Liver (tissue), 9 donors: Measurements from ENCODE around the gene PLEKHF1. TPM values are rescaled to one million over a fixed set of nuclear protein-coding genes. Genes with fewer than 3 reads are reported as not detected.

Source experiments
- DNase-seq: peaks from one replicate; pipeline ENCODE4 v3.0.0-alpha.2; 2017; ENCODE audit warnings: low spot score
- H3K27ac ChIP-seq, 2 donors: one replicate each; pipeline ENCODE4 v1.7.0; 2013; ENCODE audit warnings: inconsistent platforms in 2 of 2, low read length in 2 of 2, control low read depth in 1 of 2, low read depth in 1 of 2, mild to moderate bottlenecking in 1 of 2
- H3K27me3 ChIP-seq, 4 donors: one replicate each; pipeline versions ENCODE4 v1.6.1 to v1.7.0; 2013; ENCODE audit warnings: low read length in 3 of 4, inconsistent platforms in 1 of 4, mild to moderate bottlenecking in 1 of 4, moderate library complexity in 1 of 4; ENCODE audit not compliant: control insufficient read depth in 4 of 4, insufficient read depth in 4 of 4
- H3K36me3 ChIP-seq, 4 donors: one replicate each; pipeline versions ENCODE4 v1.6.1 to v1.7.0; 2013; ENCODE audit warnings: low read length in 3 of 4, mild to moderate bottlenecking in 3 of 4, low read depth in 1 of 4, moderate library complexity in 1 of 4; ENCODE audit not compliant: control insufficient read depth in 4 of 4, insufficient read depth in 3 of 4
- H3K4me1 ChIP-seq, 4 donors: one replicate each; pipeline versions ENCODE4 v1.6.1 to v1.7.0; 2013; ENCODE audit warnings: low read length in 3 of 4, mild to moderate bottlenecking in 3 of 4, moderate library complexity in 1 of 4; ENCODE audit not compliant: control insufficient read depth in 4 of 4, insufficient read depth in 4 of 4
- H3K4me3 ChIP-seq, 3 donors: one replicate each; pipeline versions ENCODE4 v1.6.1 to v1.7.0; 2013; ENCODE audit warnings: low read length in 3 of 3, control low read depth in 1 of 3, low read depth in 1 of 3, mild to moderate bottlenecking in 1 of 3
- H3K9ac ChIP-seq, 2 donors: one replicate each; pipeline ENCODE4 v1.7.0; 2013; ENCODE audit warnings: low read length in 2 of 2, mild to moderate bottlenecking in 2 of 2, moderate library complexity in 2 of 2, control low read depth in 1 of 2, low read depth in 1 of 2
- H3K9me3 ChIP-seq, 4 donors: one replicate each; pipeline versions ENCODE4 v1.6.1 to v1.7.0; 2013; ENCODE audit warnings: low read length in 3 of 4; ENCODE audit not compliant: control insufficient read depth in 4 of 4
- FOXA1 ChIP-seq: IDR thresholded peaks from 2 replicates; pipeline ENCODE4 v1.6.1; 2016; ENCODE audit warnings: antibody characterized with exemption
- FOXA2 ChIP-seq: IDR thresholded peaks from 2 replicates; pipeline ENCODE4 v1.6.1; 2016; ENCODE audit warnings: antibody characterized with exemption
- HNF4A ChIP-seq, 2 donors: conservative IDR thresholded peaks; 2 replicates each; pipeline ENCODE4 v1.6.1; 2016; ENCODE audit warnings: antibody characterized with exemption in 2 of 2, mild to moderate bottlenecking in 2 of 2
- HNF4G ChIP-seq: IDR thresholded peaks from 2 replicates; pipeline ENCODE4 v1.6.1; 2016; ENCODE audit warnings: antibody characterized with exemption
- JUND ChIP-seq, 2 donors: IDR thresholded peaks; 2 replicates each; pipeline ENCODE4 v1.6.1; 2016; ENCODE audit warnings: antibody characterized with exemption in 2 of 2
- NR2F2 ChIP-seq: IDR thresholded peaks from 2 replicates; pipeline ENCODE4 v1.6.1; 2016; ENCODE audit warnings: antibody characterized with exemption
- RAD21 ChIP-seq, 2 donors: IDR thresholded peaks; 2 replicates each; pipeline ENCODE4 v1.6.1; 2016; ENCODE audit warnings: antibody characterized with exemption in 2 of 2, mild to moderate bottlenecking in 2 of 2
- RXRA ChIP-seq, 2 donors: IDR thresholded peaks; 2 replicates each; pipeline ENCODE4 v1.6.1; 2017 to 2018; ENCODE audit warnings: antibody characterized with exemption in 2 of 2, mild to moderate bottlenecking in 1 of 2
- TAF1 ChIP-seq: conservative IDR thresholded peaks from 2 replicates; pipeline ENCODE4 v1.6.1; 2016; ENCODE audit warnings: antibody characterized with exemption, mild to moderate bottlenecking
- YY1 ChIP-seq: IDR thresholded peaks from 2 replicates; pipeline ENCODE4 v1.6.1; 2016; ENCODE audit warnings: antibody characterized with exemption, mild to moderate bottlenecking
- WGBS: extraction: QIAGEN DNeasy Blood & Tissue Kit; methylation state at CpG from one replicate; pipeline ENCODE4 v1.1.7; 2013; 5-methylcytosine and 5-hydroxymethylcytosine counted together
- polyA plus RNA-seq, 2 donors: library from polyadenylated mRNA; stranded (reverse) in 1 of 2; unstranded in 1 of 2; fragments of 200-250 nt in 1 of 2; fragments of >200 nt in 1 of 2; fragmentation: Nextera tagmentation in 1 of 2; extraction: Ambion mirVana in 1 of 2; gene quantifications; one replicate each; pipeline versions ENCODE4 v1.2.1 to v1.2.3, GENCODE V29; 2013 to 2015
- total RNA-seq, 2 donors: library from RNA; depleted of rRNA; stranded (reverse); fragments of >200 nt; gene quantifications; one replicate each; pipeline ENCODE4 v1.2.3, GENCODE V29; 2014
- TF ChIP-seq, protein P1 (sequence below): IDR thresholded peaks from 2 replicates; pipeline ENCODE4 v1.6.1; 2016; ENCODE audit warnings: antibody characterized with exemption
- TF ChIP-seq, protein P2 (sequence below): IDR thresholded peaks from 2 replicates; pipeline ENCODE4 v1.6.1; 2016; ENCODE audit warnings: antibody characterized with exemption
- TF ChIP-seq, protein P3 (sequence below): fragments of 150-350 bp; IDR thresholded peaks from 2 replicates; pipeline ENCODE4 v1.5.1; 2017; ENCODE audit warnings: improper control_type of control experiment, low read depth, low read length; ENCODE audit not compliant: missing input control
- TF ChIP-seq, protein P4 (sequence below): IDR thresholded peaks from 2 replicates; pipeline ENCODE4 v1.6.1; 2016; ENCODE audit warnings: antibody characterized with exemption, mild to moderate bottlenecking
- donor health status: healthy.
- donor health status: healthy.
- donor health status: healthy.
- donor health status: healthy.
- donor health status: healthy.

Gene PLEKHF1
- total and polyA plus RNA-seq, 4 donors, result 2.9 to 15.1 (median 8.9) TPM

DNA sequence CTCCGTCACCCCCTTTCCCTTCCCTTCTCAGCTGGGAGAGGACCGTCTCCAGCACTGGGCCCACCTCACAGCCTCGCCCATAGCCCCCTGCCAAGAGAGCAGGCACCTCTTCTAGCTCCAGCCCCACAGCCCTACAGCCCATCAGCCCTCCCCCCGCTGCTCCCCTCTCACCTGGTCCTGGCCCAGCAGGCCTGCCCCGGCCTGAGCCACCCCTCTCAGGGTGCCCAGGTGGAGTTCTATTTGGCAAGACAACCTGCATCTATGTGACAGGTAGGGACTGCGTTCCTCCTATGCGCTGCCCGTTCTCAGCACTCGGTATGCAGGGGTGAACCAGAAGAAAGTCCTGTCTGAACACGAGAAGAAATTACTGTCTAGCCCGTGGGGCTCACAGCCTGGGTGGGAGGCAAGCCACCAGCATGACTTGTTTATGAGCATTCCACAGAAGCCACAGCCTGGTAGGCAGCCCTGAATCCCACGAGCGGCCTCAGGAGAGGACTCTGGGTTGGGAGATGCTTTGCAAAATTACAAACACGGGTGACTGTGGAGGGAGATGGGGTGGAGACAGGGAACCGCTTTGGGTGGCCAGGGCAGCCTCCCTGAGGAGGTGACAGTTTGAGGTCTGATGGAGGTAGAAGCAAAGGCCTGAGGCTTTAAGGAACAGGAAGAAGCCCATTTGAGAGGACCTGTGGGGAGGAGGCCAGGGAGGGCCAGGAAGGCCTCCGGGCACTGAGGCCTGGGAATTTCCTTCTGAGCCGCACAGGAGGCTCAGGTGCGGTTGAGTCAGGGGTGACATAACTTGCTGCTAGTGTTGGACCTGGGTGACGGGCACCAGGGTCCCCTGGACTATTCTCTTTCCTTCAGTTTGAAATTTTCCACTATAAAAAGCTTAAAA lies 1.2 kb upstream of the PLEKHF1 start:
- 95% methylated on average over 19 of the region's 19 CpGs for WGBS
- no peaks in the 10 kb centered on the region for H3K36me3 ChIP-seq
- H3K27me3 ChIP-seq, result no peaks in the 10 kb centered on the region
- no peak overlapping the region for H3K9ac ChIP-seq
- TF ChIP-seq TAF1 (no peak), FOXA1 (no peak), HNF4G (no peak), FOXA2 (no peak), JUND (IDR thresholded peaks at IDR 0.05) (no peak), RAD21 (IDR thresholded peaks at IDR 0.05) (no peak), RXRA (IDR thresholded peaks at IDR 0.05) (no peak), YY1 (no peak), NR2F2 (no peak)
- TF ChIP-seq, protein P1, sequence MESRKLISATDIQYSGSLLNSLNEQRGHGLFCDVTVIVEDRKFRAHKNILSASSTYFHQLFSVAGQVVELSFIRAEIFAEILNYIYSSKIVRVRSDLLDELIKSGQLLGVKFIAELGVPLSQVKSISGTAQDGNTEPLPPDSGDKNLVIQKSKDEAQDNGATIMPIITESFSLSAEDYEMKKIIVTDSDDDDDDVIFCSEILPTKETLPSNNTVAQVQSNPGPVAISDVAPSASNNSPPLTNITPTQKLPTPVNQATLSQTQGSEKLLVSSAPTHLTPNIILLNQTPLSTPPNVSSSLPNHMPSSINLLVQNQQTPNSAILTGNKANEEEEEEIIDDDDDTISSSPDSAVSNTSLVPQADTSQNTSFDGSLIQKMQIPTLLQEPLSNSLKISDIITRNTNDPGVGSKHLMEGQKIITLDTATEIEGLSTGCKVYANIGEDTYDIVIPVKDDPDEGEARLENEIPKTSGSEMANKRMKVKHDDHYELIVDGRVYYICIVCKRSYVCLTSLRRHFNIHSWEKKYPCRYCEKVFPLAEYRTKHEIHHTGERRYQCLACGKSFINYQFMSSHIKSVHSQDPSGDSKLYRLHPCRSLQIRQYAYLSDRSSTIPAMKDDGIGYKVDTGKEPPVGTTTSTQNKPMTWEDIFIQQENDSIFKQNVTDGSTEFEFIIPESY, result no peak
- TF ChIP-seq, protein P2, sequence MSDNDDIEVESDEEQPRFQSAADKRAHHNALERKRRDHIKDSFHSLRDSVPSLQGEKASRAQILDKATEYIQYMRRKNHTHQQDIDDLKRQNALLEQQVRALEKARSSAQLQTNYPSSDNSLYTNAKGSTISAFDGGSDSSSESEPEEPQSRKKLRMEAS, result no peak
- TF ChIP-seq, protein P3, sequence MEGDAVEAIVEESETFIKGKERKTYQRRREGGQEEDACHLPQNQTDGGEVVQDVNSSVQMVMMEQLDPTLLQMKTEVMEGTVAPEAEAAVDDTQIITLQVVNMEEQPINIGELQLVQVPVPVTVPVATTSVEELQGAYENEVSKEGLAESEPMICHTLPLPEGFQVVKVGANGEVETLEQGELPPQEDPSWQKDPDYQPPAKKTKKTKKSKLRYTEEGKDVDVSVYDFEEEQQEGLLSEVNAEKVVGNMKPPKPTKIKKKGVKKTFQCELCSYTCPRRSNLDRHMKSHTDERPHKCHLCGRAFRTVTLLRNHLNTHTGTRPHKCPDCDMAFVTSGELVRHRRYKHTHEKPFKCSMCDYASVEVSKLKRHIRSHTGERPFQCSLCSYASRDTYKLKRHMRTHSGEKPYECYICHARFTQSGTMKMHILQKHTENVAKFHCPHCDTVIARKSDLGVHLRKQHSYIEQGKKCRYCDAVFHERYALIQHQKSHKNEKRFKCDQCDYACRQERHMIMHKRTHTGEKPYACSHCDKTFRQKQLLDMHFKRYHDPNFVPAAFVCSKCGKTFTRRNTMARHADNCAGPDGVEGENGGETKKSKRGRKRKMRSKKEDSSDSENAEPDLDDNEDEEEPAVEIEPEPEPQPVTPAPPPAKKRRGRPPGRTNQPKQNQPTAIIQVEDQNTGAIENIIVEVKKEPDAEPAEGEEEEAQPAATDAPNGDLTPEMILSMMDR, result no peak
- TF ChIP-seq, protein P4, sequence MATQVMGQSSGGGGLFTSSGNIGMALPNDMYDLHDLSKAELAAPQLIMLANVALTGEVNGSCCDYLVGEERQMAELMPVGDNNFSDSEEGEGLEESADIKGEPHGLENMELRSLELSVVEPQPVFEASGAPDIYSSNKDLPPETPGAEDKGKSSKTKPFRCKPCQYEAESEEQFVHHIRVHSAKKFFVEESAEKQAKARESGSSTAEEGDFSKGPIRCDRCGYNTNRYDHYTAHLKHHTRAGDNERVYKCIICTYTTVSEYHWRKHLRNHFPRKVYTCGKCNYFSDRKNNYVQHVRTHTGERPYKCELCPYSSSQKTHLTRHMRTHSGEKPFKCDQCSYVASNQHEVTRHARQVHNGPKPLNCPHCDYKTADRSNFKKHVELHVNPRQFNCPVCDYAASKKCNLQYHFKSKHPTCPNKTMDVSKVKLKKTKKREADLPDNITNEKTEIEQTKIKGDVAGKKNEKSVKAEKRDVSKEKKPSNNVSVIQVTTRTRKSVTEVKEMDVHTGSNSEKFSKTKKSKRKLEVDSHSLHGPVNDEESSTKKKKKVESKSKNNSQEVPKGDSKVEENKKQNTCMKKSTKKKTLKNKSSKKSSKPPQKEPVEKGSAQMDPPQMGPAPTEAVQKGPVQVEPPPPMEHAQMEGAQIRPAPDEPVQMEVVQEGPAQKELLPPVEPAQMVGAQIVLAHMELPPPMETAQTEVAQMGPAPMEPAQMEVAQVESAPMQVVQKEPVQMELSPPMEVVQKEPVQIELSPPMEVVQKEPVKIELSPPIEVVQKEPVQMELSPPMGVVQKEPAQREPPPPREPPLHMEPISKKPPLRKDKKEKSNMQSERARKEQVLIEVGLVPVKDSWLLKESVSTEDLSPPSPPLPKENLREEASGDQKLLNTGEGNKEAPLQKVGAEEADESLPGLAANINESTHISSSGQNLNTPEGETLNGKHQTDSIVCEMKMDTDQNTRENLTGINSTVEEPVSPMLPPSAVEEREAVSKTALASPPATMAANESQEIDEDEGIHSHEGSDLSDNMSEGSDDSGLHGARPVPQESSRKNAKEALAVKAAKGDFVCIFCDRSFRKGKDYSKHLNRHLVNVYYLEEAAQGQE, result no peak
- H3K9me3 ChIP-seq, result no peaks in the 10 kb centered on the region
- no peak for DNase-seq
- peaks cover 18 to 49% (median 27%) of the 10 kb centered on the region in 4 donors for H3K4me1 ChIP-seq
- no peak overlapping the region for H3K4me3 ChIP-seq
- peak overlapping the region; percentile 71 to 76 for H3K27ac ChIP-seq

DNA sequence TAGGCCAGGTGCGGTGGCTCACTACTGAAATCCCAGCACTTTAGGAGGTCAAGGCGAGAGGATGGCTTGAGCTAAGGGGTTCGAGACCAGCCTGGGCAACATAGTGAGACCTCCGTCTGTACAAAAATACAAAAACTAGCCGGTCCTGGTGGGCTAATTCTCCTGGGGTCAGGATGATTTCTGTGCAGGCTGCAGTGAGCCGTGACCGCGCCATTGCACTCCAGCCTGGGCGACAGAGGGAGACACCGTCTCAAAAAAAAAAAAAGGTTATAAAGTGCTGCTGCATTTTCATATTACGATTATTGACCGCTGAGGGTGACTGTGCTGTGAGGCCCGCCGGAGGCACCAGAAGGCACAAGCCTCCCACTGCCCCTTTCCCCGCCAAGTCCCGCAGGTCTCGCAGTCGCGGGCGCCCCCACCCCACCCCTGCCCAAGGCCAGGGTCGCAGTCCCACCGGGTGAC lies 477 bp upstream of the PLEKHF1 start:
- H3K4me3 ChIP-seq, result peak overlapping the region in 2 of 3 donors; percentile 65 to 86
- H3K27ac ChIP-seq, result peak overlapping the region; percentile 71 to 76
- H3K9ac ChIP-seq, result no peak overlapping the region
- no peak for TF ChIP-seq HNF4A (conservative IDR thresholded peaks at IDR 0.05)
- TF ChIP-seq, protein P4, result peak; percentile 8
- peak; percentile 8 to 41 for TF ChIP-seq RAD21 (IDR thresholded peaks at IDR 0.05)
- no peak for DNase-seq
- no peaks in the 10 kb centered on the region for H3K9me3 ChIP-seq
- H3K36me3 ChIP-seq, result no peaks in the 10 kb centered on the region
- H3K4me1 ChIP-seq, result peaks cover 21 to 52% (median 27%) of the 10 kb centered on the region in 4 donors
- H3K27me3 ChIP-seq, result no peaks in the 10 kb centered on the region
- 22% methylated on average over 22 of the region's 22 CpGs for WGBS
